HG03342 (cell line): ENCODE results near the gene IL1RL2.

ENCODE experiments used
- ATAC-seq: cut with Tn5 transposase; IDR thresholded peaks from one replicate; pipeline ENCODE4 v1.9.1; 2021; ENCODE audit warnings: mild to moderate bottlenecking, moderate library complexity; ENCODE audit not compliant: unreplicated experiment

Gene IL1RL2

GRCh38 chr2:102186791-102187495, at the start of gene IL1RL2:
Gene IL1RL2, plus strand, starts transcription at chr2:102187023. Its CDS starts 845 bp downstream, at chr2:102187868.
- ATAC-seq = no peak

GRCh38 chr2:102137138-102137537, 49.7 kb upstream of the IL1RL2 start:
- ATAC-seq = no peak

GRCh38 chr2:102138331-102138730, 48.5 kb upstream of the IL1RL2 start:
- no peak for ATAC-seq

- ATAC-seq = no peak
Observed at GRCh38 chr2:102139851-102140250, 47.0 kb upstream of the IL1RL2 start.

GRCh38 chr2:102140377-102140776, 46.4 kb upstream of the IL1RL2 start:
- ATAC-seq = no peak

- ATAC-seq = no peak
Observed at GRCh38 chr2:102141011-102141943, 45.5 kb upstream of the IL1RL2 start.

GRCh38 chr2:102141970-102142828, 44.6 kb upstream of the IL1RL2 start, which contains the start of gene IL1R1:
Gene IL1R1, plus strand, starts transcription at chr2:102142746. Its CDS starts 14,979 bp downstream, at chr2:102157725.
- ATAC-seq = no peak

- no peak for ATAC-seq
Observed at GRCh38 chr2:102142829-102143449, 43.9 kb upstream of the IL1RL2 start.

GRCh38 chr2:102143450-102143985, 43.3 kb upstream of the IL1RL2 start:
- ATAC-seq = no peak

- ATAC-seq = no peak
Observed at GRCh38 chr2:102144128-102144527, 42.7 kb upstream of the IL1RL2 start.

GRCh38 chr2:102145107-102145506, 41.7 kb upstream of the IL1RL2 start:
- no peak for ATAC-seq

GRCh38 chr2:102145934-102146333, 40.9 kb upstream of the IL1RL2 start:
- no peak for ATAC-seq

GRCh38 chr2:102147935-102148334, 38.9 kb upstream of the IL1RL2 start:
- no peak for ATAC-seq

GRCh38 chr2:102149243-102149642, 37.6 kb upstream of the IL1RL2 start:
- ATAC-seq = no peak

GRCh38 chr2:102149644-102150455, 37.0 kb upstream of the IL1RL2 start:
- ATAC-seq = no peak

GRCh38 chr2:102154364-102154763, 32.5 kb upstream of the IL1RL2 start:
- no peak for ATAC-seq

- no peak for ATAC-seq
Observed at GRCh38 chr2:102154946-102155702, 31.7 kb upstream of the IL1RL2 start.

GRCh38 chr2:102155703-102156515, 30.9 kb upstream of the IL1RL2 start:
- ATAC-seq = no peak
